Measurements from ENCODE around the gene SEMA3A. TPM values are rescaled to one million over a fixed set of nuclear protein-coding genes. Genes with fewer than 3 reads are reported as not detected.

Gene SEMA3A
- total and polyA plus RNA-seq, 3 donors from 2014 or later, result 1.4 to 3.9 (median 2.0) TPM

GRCh38 chr7:83984591-83984990 lies 210.0 kb downstream of the SEMA3A start:
- no peaks in the 10 kb centered on the region for H3K36me3 ChIP-seq (ENCODE audit: low read depth, missing control alignments)
- intact Hi-C loops (cut with DNase I; ENCODE audit: low total_unique reads), result no loop called here
- DNase-seq, result no peak
- no peaks in the 10 kb centered on the region for H3K4me1 ChIP-seq
- no peaks in the 10 kb centered on the region for H3K9me3 ChIP-seq
- H3K4me3 ChIP-seq, result no peak overlapping the region
- no peak overlapping the region for H3K27ac ChIP-seq
- no peak for TF ChIP-seq CTCF (IDR thresholded peaks at IDR 0.05)
- no peak for TF ChIP-seq POLR2A (IDR thresholded peaks at IDR 0.05)
- H3K27me3 ChIP-seq, result no peaks in the 10 kb centered on the region

DNA sequence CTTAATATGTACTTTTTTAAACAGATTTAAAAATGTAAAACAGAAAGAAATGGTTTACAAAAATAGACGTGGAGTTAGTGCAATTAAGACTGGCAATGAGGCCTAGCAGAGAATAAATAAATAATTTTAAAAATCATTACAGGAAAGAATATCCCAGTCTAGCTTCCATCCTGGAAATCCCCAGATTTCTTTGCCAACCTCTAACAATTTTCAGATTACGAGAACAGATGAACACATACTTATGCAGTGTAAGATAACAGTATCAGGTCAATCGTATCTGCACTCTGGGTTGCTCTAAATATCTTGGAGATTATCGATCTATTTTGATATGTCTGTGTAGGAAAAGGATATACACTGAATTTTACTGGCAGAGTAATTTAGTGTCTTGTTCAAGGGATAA lies 210.5 kb downstream of the SEMA3A start:
- no peak for TF ChIP-seq CTCF (IDR thresholded peaks at IDR 0.05)
- TF ChIP-seq POLR2A (IDR thresholded peaks at IDR 0.05), result no peak
- Histone ChIP-seq H3K27ac (no peak overlapping the region), H3K9me3 (no peaks in the 10 kb centered on the region), H3K4me1 (no peaks in the 10 kb centered on the region), H3K27me3 (no peaks in the 10 kb centered on the region), H3K4me3 (no peak overlapping the region), H3K36me3 (ENCODE audit: low read depth, missing control alignments) (no peaks in the 10 kb centered on the region)
- intact Hi-C loops (cut with DNase I; ENCODE audit: low total_unique reads), result no loop called here
- no peak for DNase-seq
- WGBS, 2 donors, result 61 to 70% methylated on average over 4 of the region's 4 CpGs

DNA sequence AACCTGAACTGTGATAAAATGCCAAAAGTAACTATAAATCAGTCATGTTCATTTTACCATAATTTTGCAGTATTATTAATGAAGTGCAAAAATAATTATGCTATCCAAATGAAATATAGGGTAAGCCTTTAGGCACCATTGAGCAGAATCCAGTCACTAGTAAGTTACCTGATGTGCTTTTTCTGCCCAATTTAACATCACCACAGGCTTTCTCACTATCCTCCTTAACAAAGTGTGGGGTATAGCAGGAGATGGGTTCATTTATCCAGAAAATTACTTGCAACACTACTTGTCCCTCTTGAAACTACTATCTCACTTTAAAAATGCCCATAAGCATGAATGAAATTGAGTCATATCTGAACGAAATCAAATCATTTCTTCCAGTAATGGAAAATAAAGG lies 211.0 kb downstream of the SEMA3A start:
- H3K27ac ChIP-seq, result no peak overlapping the region
- no peaks in the 10 kb centered on the region for H3K9me3 ChIP-seq
- no peaks in the 10 kb centered on the region for H3K27me3 ChIP-seq
- no peaks in the 10 kb centered on the region for H3K4me1 ChIP-seq
- no peaks in the 10 kb centered on the region for H3K36me3 ChIP-seq (ENCODE audit: low read depth, missing control alignments)
- H3K4me3 ChIP-seq, result no peak overlapping the region
- intact Hi-C loops (cut with DNase I; ENCODE audit: low total_unique reads), result no loop called here
- DNase-seq, result no peak
- TF ChIP-seq POLR2A (IDR thresholded peaks at IDR 0.05) (no peak), CTCF (IDR thresholded peaks at IDR 0.05) (no peak)
- 82 to 85% methylated on average over 1 of the region's 1 CpG for WGBS, 2 donors

- Histone ChIP-seq H3K4me1 (no peaks in the 10 kb centered on the region), H3K9me3 (no peaks in the 10 kb centered on the region), H3K36me3 (ENCODE audit: low read depth, missing control alignments) (no peaks in the 10 kb centered on the region), H3K27ac (no peak overlapping the region), H3K27me3 (no peaks in the 10 kb centered on the region), H3K4me3 (no peak overlapping the region)
- DNase-seq, result no peak
- intact Hi-C loops (cut with DNase I; ENCODE audit: low total_unique reads), result no loop called here
- TF ChIP-seq POLR2A (IDR thresholded peaks at IDR 0.05) (no peak), CTCF (IDR thresholded peaks at IDR 0.05) (peak; percentile 42 to 65 (median 43))
Observed at GRCh38 chr7:83976302-83976701, 218.3 kb downstream of the SEMA3A start.

- TF ChIP-seq POLR2A (IDR thresholded peaks at IDR 0.05), result no peak
- TF ChIP-seq CTCF (IDR thresholded peaks at IDR 0.05), result no peak
- no peaks in the 10 kb centered on the region for H3K27me3 ChIP-seq
- H3K9me3 ChIP-seq, result no peaks in the 10 kb centered on the region
- H3K4me3 ChIP-seq, result no peak overlapping the region
- intact Hi-C loops (cut with DNase I; ENCODE audit: low total_unique reads), result no loop called here
- H3K36me3 ChIP-seq (ENCODE audit: low read depth, missing control alignments), result no peaks in the 10 kb centered on the region
- no peak overlapping the region for H3K27ac ChIP-seq
- no peaks in the 10 kb centered on the region for H3K4me1 ChIP-seq
- DNase-seq, result no peak
Observed at GRCh38 chr7:83970081-83970480, 224.5 kb downstream of the SEMA3A start.
